ENCODE measurements around the gene MICU2.

DNA sequence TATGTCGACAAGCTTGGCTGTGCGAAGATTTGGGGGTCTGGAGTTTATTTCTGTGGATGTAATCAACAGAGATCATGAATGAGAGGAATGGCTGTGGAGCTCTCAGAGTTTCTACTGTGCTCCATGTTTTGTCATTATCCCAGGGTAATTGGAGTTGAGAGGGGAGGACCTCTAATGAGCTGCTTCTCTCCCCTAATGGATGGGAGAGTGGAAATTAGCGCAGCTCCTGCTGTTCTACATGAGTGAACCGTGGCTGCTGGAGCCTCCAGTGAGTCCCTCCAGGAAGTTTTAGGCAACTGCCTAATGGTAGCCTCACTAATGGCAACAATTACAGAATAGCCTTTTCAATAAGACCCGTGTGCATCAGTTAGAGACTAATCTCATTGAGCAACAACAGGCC lies 35.6 kb upstream of the MICU2 start:
- TF ChIP-seq, protein P1, sequence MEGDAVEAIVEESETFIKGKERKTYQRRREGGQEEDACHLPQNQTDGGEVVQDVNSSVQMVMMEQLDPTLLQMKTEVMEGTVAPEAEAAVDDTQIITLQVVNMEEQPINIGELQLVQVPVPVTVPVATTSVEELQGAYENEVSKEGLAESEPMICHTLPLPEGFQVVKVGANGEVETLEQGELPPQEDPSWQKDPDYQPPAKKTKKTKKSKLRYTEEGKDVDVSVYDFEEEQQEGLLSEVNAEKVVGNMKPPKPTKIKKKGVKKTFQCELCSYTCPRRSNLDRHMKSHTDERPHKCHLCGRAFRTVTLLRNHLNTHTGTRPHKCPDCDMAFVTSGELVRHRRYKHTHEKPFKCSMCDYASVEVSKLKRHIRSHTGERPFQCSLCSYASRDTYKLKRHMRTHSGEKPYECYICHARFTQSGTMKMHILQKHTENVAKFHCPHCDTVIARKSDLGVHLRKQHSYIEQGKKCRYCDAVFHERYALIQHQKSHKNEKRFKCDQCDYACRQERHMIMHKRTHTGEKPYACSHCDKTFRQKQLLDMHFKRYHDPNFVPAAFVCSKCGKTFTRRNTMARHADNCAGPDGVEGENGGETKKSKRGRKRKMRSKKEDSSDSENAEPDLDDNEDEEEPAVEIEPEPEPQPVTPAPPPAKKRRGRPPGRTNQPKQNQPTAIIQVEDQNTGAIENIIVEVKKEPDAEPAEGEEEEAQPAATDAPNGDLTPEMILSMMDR (IDR thresholded peaks at IDR 0.05; ENCODE audit: low read depth, low read length): no peak
- TF ChIP-seq EZH2phosphoT487 (IDR thresholded peaks at IDR 0.05; ENCODE audit: low read depth): no peak
